Pancreas (tissue), 10 donors: ENCODE results near the gene APLNR. TPM values are rescaled to one million over a fixed set of nuclear protein-coding genes. Genes with fewer than 3 reads are reported as not detected.

Source experiments
- ATAC-seq, 4 donors: fragments of 200-7000 bp; cut with Tn5 transposase; one replicate each; pipeline versions ENCODE4 v1.8.0 to v1.9.1; 2020; ENCODE audit warnings: mild to moderate bottlenecking in 4 of 4, moderate library complexity in 4 of 4
- DNase-seq, 6 donors: peaks; one replicate each; pipeline ENCODE4 v3.0.0-alpha.2; 2020
- FAIRE-seq: peaks from 2 replicates; lab custom pipeline; 2012; peaks lifted over from hg19 to GRCh38; lab: Jason Lieb, UNC
- H3K27ac ChIP-seq, 4 donors: fragments of 200-600 bp; sonication (generic); 1 replicate in 3 of 4; 2 replicates in 1 of 4; pipeline versions ENCODE4 v1.5.0 to v1.8.0; 2020
- H3K27me3 ChIP-seq, 4 donors: fragments of 200-600 bp; one replicate each; pipeline ENCODE4 v1.8.0; 2021
- H3K36me3 ChIP-seq, 3 donors: fragments of 200-600 bp; sonication (generic) in 1 of 3; one replicate each; pipeline versions ENCODE4 v1.5.0 to v1.8.0; 2020 to 2021
- H3K4me1 ChIP-seq, 3 donors: fragments of 200-600 bp; one replicate each; pipeline ENCODE4 v1.8.0; 2021
- H3K4me3 ChIP-seq, 4 donors: fragments of 200-600 bp; sonication (generic) in 2 of 4; one replicate each; pipeline versions ENCODE4 v1.5.0 to v1.8.0; 2020 to 2021
- H3K9me3 ChIP-seq, 4 donors: fragments of 200-600 bp; one replicate each; pipeline ENCODE4 v1.8.0; 2021
- CTCF ChIP-seq, 4 donors: fragments of 200-600 bp; sonication (generic) in 3 of 4; IDR thresholded peaks; one replicate each; pipeline versions ENCODE4 v1.5.0 to v1.8.0; 2021; ENCODE audit warnings: antibody characterized with exemption in 4 of 4
- WGBS, 2 donors: extraction: QIAGEN DNeasy Blood & Tissue Kit; methylation state at CpG; one replicate each; pipeline ENCODE4 v1.1.7; 2013; 5-methylcytosine and 5-hydroxymethylcytosine counted together
- intact Hi-C, 3 donors: fragments of 100-400 bp; cut with DNase I; formaldehyde crosslinking; loops; one replicate each; pipeline versions ENCODE4 v1.11.1 to v1.14.2; 2022
- polyA plus RNA-seq, 2 donors: library from polyadenylated mRNA; stranded (reverse); fragments of 200-250 nt; gene quantifications; one replicate each; pipeline ENCODE4 v1.2.3, GENCODE V29; 2013
- total RNA-seq, 6 donors: library from RNA; stranded (reverse); fragmentation: NEBNext Ultra II Directional in 4 of 6; extraction: Animal tissue kit (Norgen Biotek cat#: 25700) in 4 of 6; gene quantifications; one replicate each; pipeline versions ENCODE4 v1.2.1 to v1.2.4, GENCODE V29; 2021 to 2023
- donor health status: healthy with polysubstance abuse.
- donor health status: DM: no; HTN: no; CAD: no; lungs with moderate emphysema.
- donor health status: DM: no; HTN: no; CAD: no.
- donor health status: control.
- donor health status: control.
- donor health status: Bipolar disorder and iron deficiency.
- donor health status: DM: yes; HTN: yes; CAD: no.
- donor health status: DM: no; HTN: no; CAD: no.
- donor health status: DM: no; HTN: no; CAD: no.
- donor health status: DM: yes; HTN: yes; CAD: no.

The APLNR gene
- total and polyA plus RNA-seq, 8 donors, result 0.19 to 7.3 (median 1.2) TPM

DNA sequence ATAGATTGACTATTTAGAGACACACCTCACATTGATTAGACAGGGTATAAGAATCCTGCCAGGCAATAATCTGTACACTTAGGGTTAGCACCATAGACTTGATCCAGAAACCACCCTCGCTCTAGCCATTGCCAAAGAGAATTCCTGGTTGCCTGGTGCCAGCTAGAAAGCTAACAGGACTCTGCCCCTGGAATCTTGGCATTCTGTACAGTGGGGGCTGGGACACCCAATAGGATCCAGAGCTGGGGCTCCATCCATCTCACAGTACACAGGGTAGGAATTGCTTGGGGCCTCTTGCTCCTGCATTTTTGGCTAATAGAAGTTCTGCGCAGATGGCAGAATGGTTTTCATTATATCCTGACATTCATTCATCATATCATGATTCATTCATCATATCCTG lies 3.0 kb upstream of the APLNR start:
- WGBS, 2 donors, result 71 to 72% methylated on average over 2 of the region's 2 CpGs
- Histone ChIP-seq H3K9me3 (no peaks in the 10 kb centered on the region), H3K4me3 (no peak overlapping the region), H3K27me3 (no peaks in the 10 kb centered on the region), H3K4me1 (no peaks in the 10 kb centered on the region), H3K27ac (no peak overlapping the region), H3K36me3 (no peaks in the 10 kb centered on the region)
- ATAC-seq (peak in 1 of 4 donors; percentile 21), DNase-seq (no peak), FAIRE-seq (no peak)
- TF ChIP-seq CTCF (IDR thresholded peaks at IDR 0.05), result no peak
- intact Hi-C loops, result loop anchor here in 2 of 3 donors (5.0 to 10.0 kb wide), 3 partner anchors 65 to 398 kb away; no protein-coding TSS in a partner anchor

DNA sequence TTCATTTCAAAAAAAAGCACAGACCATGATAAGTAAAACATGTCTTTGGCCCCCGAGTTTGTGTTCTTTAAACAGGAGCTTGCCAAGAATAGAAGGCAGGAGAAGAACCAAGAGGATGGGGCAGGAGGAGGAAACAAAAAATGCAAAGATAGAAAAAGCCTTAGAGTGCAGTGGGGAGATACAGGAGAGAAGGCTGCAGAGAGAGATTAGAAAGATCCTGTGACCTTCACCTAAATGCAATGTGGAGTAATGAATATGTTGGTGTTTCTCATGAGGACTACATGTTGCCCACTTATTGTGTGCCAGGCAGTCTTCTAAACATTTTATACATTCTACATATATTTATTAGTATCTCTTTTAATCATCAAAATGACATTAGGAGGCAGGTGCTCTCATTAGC lies 2.3 kb upstream of the APLNR start:
- DNase-seq (no peak), FAIRE-seq (no peak), ATAC-seq (no peak)
- no peak overlapping the region for H3K4me3 ChIP-seq
- no peaks in the 10 kb centered on the region for H3K27me3 ChIP-seq
- no peaks in the 10 kb centered on the region for H3K36me3 ChIP-seq
- TF ChIP-seq CTCF (IDR thresholded peaks at IDR 0.05), result no peak
- H3K27ac ChIP-seq, result no peak overlapping the region
- H3K9me3 ChIP-seq, result no peaks in the 10 kb centered on the region
- H3K4me1 ChIP-seq, result no peaks in the 10 kb centered on the region
- 71 to 84% methylated on average over 1 of the region's 1 CpG for WGBS, 2 donors
- intact Hi-C loops, result loop anchor here in 1 of 3 donors (10.0 kb wide), 1 partner anchor 105 kb away; no protein-coding TSS in a partner anchor

DNA sequence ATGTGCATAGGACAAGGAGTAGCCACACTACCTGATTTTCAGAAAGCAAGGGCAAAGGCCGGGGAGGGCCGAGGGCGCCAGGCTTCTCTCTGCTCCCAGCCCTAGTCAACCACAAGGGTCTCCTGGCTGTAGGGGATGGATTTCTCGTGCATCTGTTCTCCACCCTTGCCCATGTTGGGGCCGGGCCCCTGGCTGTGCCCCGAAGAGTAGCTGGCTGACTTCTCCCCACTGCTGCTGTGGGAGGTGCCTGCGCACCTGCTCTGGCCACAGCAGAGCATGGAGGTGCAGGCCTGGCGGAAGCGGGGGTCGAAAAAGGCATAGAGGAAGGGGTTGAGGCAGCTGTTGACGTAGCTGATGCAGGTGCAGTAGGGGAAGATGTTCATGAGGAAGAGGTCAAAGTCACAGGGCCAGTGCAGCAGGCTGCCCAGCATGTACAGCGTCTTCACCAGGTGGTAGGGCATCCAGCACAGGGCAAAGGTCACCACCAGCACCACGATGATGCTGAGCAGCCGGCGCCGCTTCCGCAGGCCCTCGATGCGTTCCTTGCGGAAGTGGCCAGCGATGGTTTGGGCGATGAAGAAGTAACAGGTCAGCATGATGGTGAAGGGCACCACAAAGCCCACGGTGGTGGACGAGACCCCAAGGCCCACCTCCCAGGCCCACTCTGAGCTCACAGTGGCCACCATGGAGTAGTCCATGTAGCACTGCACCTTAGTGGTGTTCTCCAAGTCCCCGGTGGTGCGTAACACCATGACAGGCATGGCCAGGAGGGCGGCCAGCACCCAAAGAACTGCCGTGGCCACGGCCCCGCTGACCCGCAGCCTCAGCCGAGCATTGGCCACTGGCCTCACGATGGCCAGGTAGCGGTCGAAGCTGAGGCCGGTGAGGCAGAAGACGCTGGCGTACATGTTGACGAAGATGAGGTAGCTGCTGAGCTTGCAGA lies 1.0 kb downstream of the APLNR start:
- no peak for FAIRE-seq
- 76 to 80% methylated on average over 39 of the region's 39 CpGs for WGBS, 2 donors
- intact Hi-C loops, result loop anchor here in 1 of 3 donors (10.0 kb wide), 1 partner anchor 101 kb away; no protein-coding TSS in a partner anchor

GRCh38 chr11:57233702-57234101 lies 3.3 kb downstream of the APLNR start:
- Histone ChIP-seq H3K27me3 (no peaks in the 10 kb centered on the region), H3K27ac (no peak overlapping the region), H3K4me1 (no peaks in the 10 kb centered on the region), H3K36me3 (no peaks in the 10 kb centered on the region), H3K4me3 (no peak overlapping the region), H3K9me3 (no peaks in the 10 kb centered on the region)
- no peak for TF ChIP-seq CTCF (IDR thresholded peaks at IDR 0.05)
- intact Hi-C loops, result loop anchor here in 1 of 3 donors (10.0 kb wide), 1 partner anchor 99 kb away; no protein-coding TSS in a partner anchor
- FAIRE-seq (no peak), DNase-seq (no peak), ATAC-seq (no peak)
- WGBS, 2 donors, result 54 to 64% methylated on average over 5 of the region's 5 CpGs

More for the DNA sequence above, 1.0 kb downstream of the APLNR start:
- no peaks in the 10 kb centered on the region for H3K36me3 ChIP-seq
- no peaks in the 10 kb centered on the region for H3K9me3 ChIP-seq
- H3K27me3 ChIP-seq, result no peaks in the 10 kb centered on the region
- ATAC-seq, result no peak
- H3K4me1 ChIP-seq, result no peaks in the 10 kb centered on the region
- no peak for TF ChIP-seq CTCF (IDR thresholded peaks at IDR 0.05)
- no peak overlapping the region for H3K27ac ChIP-seq
- H3K4me3 ChIP-seq, result peak overlapping the region in 1 of 4 donors; percentile 6
- peak in 1 of 6 donors; percentile 58 for DNase-seq
